ENCODE measurements around the gene PSMD8. TPM values are rescaled to one million over a fixed set of nuclear protein-coding genes. Genes with fewer than 3 reads are reported as not detected.

Gene PSMD8
- polyA plus RNA-seq, 1 donor: 120 TPM

Other genes starting within 250 kb of the PSMD8 start
- 2.4 TPM for gene DPF1, start 150.3 kb upstream of the PSMD8 start, polyA plus RNA-seq (ENCODE audit: insufficient read length)
- gene PPP1R14A, start 118.2 kb upstream of the PSMD8 start, polyA plus RNA-seq (ENCODE audit: insufficient read length): 14.5 TPM
- 5.2 TPM for gene SPINT2, start 110.0 kb upstream of the PSMD8 start, polyA plus RNA-seq (ENCODE audit: insufficient read length)
- not detected for gene C19orf33, start 70.3 kb upstream of the PSMD8 start, polyA plus RNA-seq (ENCODE audit: insufficient read length)
- gene YIF1B, start 58.6 kb upstream of the PSMD8 start, polyA plus RNA-seq (ENCODE audit: insufficient read length): 27.4 TPM
- 2.2 TPM for gene KCNK6, start 54.7 kb upstream of the PSMD8 start, polyA plus RNA-seq (ENCODE audit: insufficient read length)
- 2.7 TPM for gene CATSPERG, start 38.7 kb upstream of the PSMD8 start, polyA plus RNA-seq (ENCODE audit: insufficient read length)
- gene GGN, start 13.5 kb downstream of the PSMD8 start, polyA plus RNA-seq (ENCODE audit: insufficient read length): 0.49 TPM
- gene SPRED3, start 14.1 kb downstream of the PSMD8 start, polyA plus RNA-seq (ENCODE audit: insufficient read length): 0.49 TPM
- gene FAM98C, start 28.5 kb downstream of the PSMD8 start, polyA plus RNA-seq (ENCODE audit: insufficient read length): 13.3 TPM
- 2.8 TPM for gene RASGRP4, start 51.6 kb downstream of the PSMD8 start, polyA plus RNA-seq (ENCODE audit: insufficient read length)
- 771 TPM for gene RYR1, start 59.1 kb downstream of the PSMD8 start, polyA plus RNA-seq (ENCODE audit: insufficient read length)
- 12.2 TPM for gene MAP4K1, start 243.4 kb downstream of the PSMD8 start, polyA plus RNA-seq (ENCODE audit: insufficient read length)
- gene EIF3K, start 244.6 kb downstream of the PSMD8 start, polyA plus RNA-seq (ENCODE audit: insufficient read length): 381 TPM

Measured in hindlimb muscle (tissue), 1 donor.